Gastroesophageal sphincter (tissue), 3 donors: ENCODE measurements around the gene GCC1.

Experiments used
- EP300 ChIP-seq: sonication (generic); formaldehyde crosslinking; IDR thresholded peaks from one replicate; pipeline ENCODE4 v1.6.1; 2017; ENCODE audit warnings: antibody characterized with exemption, mild to moderate bottlenecking
- POLR2A ChIP-seq, 2 donors: fragments of 450-650 bp; IDR thresholded peaks; one replicate each; pipeline ENCODE4 v1.6.1; 2017; ENCODE audit warnings: antibody characterized with exemption in 2 of 2, mild to moderate bottlenecking in 2 of 2, moderate library complexity in 1 of 2
- TF ChIP-seq, protein P1 (sequence below), 4 experiments: fragments of 200-600 bp in 2 of 4; fragments of 450-650 bp in 2 of 4; sonication (generic) in 1 of 4; IDR thresholded peaks; one replicate each; pipeline ENCODE4 v1.5.1; 2017 to 2019; ENCODE audit warnings: antibody characterized with exemption in 4 of 4, mild to moderate bottlenecking in 2 of 4, moderate library complexity in 2 of 4

DNA sequence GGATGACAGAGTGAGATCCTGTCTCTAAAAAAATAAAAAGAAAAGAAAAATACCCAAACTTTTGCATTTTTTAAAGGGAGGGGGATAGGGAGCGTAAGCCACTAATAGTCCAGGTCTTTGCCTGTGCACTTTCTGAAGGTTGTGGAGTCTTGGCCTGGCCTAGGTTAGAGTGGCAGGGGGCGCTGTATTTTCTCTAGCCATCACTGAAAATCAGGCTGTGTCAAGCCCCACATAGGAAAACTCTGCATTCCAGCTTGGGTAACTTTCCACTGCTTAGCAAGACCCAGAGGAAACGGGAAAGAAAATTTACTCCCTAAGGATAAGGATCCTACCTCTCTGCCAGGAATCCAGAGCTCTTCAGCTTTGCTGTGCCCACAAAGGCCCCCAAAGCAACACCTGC lies 43.0 kb upstream of the GCC1 start:
- TF ChIP-seq, protein P1, sequence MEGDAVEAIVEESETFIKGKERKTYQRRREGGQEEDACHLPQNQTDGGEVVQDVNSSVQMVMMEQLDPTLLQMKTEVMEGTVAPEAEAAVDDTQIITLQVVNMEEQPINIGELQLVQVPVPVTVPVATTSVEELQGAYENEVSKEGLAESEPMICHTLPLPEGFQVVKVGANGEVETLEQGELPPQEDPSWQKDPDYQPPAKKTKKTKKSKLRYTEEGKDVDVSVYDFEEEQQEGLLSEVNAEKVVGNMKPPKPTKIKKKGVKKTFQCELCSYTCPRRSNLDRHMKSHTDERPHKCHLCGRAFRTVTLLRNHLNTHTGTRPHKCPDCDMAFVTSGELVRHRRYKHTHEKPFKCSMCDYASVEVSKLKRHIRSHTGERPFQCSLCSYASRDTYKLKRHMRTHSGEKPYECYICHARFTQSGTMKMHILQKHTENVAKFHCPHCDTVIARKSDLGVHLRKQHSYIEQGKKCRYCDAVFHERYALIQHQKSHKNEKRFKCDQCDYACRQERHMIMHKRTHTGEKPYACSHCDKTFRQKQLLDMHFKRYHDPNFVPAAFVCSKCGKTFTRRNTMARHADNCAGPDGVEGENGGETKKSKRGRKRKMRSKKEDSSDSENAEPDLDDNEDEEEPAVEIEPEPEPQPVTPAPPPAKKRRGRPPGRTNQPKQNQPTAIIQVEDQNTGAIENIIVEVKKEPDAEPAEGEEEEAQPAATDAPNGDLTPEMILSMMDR (IDR thresholded peaks at IDR 0.05) = no peak
- no peak for TF ChIP-seq POLR2A (IDR thresholded peaks at IDR 0.05)
- TF ChIP-seq EP300 = no peak
